Thymus (tissue), 11 donors: Measurements from ENCODE around the gene RAB35. TPM values are rescaled to one million over a fixed set of nuclear protein-coding genes. Genes with fewer than 3 reads are reported as not detected.

Experiments used
- DNase-seq, 9 donors: peaks; one replicate each; pipeline ENCODE4 v3.0.0-alpha.2; 2013; ENCODE audit warnings: low spot score in 9 of 9, low read depth in 6 of 9, missing footprints in 1 of 9
- H3K27ac ChIP-seq, 2 donors: one replicate each; pipeline ENCODE4 v1.5.1; 2013; ENCODE audit warnings: control low read depth in 1 of 2, low read depth in 1 of 2, low read length in 1 of 2, mild to moderate bottlenecking in 1 of 2, moderate library complexity in 1 of 2
- H3K27me3 ChIP-seq, 2 donors: one replicate each; pipeline ENCODE4 v1.5.1; 2013; ENCODE audit warnings: low read length in 1 of 2; ENCODE audit not compliant: control insufficient read depth in 2 of 2, insufficient read depth in 1 of 2
- H3K36me3 ChIP-seq, 2 donors: one replicate each; pipeline ENCODE4 v1.5.1; 2013; ENCODE audit warnings: low read length in 1 of 2, mild to moderate bottlenecking in 1 of 2, moderate library complexity in 1 of 2; ENCODE audit not compliant: control insufficient read depth in 2 of 2, insufficient read depth in 2 of 2
- H3K4me1 ChIP-seq, 2 donors: one replicate each; pipeline ENCODE4 v1.5.1; 2013; ENCODE audit warnings: low read length in 2 of 2; ENCODE audit not compliant: control insufficient read depth in 2 of 2, insufficient read depth in 2 of 2
- H3K4me3 ChIP-seq, 2 donors: one replicate each; pipeline ENCODE4 v1.5.1; 2013; ENCODE audit warnings: low read length in 2 of 2, control low read depth in 1 of 2, mild to moderate bottlenecking in 1 of 2
- H3K9me3 ChIP-seq, 2 donors: one replicate each; pipeline ENCODE4 v1.5.1; 2013; ENCODE audit warnings: low read length in 1 of 2, mild to moderate bottlenecking in 1 of 2; ENCODE audit not compliant: control insufficient read depth in 2 of 2, insufficient read depth in 1 of 2
- WGBS: extraction: QIAGEN DNeasy Blood & Tissue Kit; methylation state at CpG from one replicate; pipeline ENCODE4 v1.1.7; 2013; 5-methylcytosine and 5-hydroxymethylcytosine counted together
- polyA plus RNA-seq: library from polyadenylated mRNA; stranded (reverse); fragments of 200-250 nt; gene quantifications from one replicate; pipeline ENCODE4 v1.2.3, GENCODE V29; 2013
- total RNA-seq: library from RNA; stranded (reverse); fragments of 120-200 nt; gene quantifications from one replicate; pipeline ENCODE4 v1.2.4, GENCODE V29; 2013
- donor health status: healthy.

RAB35 gene
- total and polyA plus RNA-seq, 2 donors: 32.2 to 37.5 TPM

DNA sequence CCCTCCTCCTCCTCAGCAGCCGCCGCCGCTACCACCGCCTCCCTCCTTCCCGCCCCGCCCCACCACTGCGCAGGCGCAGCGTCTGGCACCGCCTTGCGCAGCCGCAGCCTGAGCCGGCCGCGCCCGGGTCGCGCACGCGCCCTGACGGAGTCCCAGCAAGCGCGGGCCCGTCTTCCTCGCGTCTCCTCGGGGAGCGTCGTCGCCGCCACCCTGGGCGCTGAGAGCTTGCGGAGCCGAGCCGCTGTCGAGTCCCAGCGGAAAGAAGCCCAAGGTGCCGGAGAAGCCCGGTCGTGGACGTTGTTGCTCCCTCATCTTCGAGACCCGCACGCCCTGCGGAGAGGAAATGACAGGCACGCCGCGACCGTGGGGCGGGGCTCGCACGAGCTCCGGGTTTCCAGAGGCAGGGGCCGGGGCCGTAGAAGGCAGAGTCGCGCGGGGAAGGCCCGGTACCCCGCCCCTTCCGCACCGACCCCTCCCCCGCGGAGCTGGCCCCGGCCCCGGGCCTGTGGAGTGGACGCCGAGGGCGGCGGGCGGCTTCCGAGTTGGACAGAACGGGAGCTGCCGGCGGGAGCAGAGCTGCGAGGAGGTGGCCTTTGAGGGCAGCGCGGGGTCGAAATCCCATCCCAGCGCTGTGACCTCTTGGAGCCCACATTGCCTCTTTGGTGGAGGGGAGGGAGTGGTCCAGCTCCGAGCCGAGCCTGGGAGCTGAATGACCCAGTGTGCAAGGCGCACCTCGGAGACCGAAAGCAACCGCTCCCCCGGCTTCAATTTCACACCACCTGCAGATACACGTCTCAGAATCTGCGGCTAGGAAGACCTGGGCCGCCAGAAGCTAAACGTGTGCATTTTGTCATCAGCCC is 469 bp upstream of the RAB35 start:
- Histone ChIP-seq H3K9me3 (no peaks in the 10 kb centered on the region), H3K4me1 (peaks cover 26 to 28% of the 10 kb centered on the region in 2 donors), H3K4me3 (peak overlapping the region; percentile 91 to 94), H3K27ac (peak overlapping the region; percentile 96 to 98), H3K27me3 (no peaks in the 10 kb centered on the region), H3K36me3 (peaks cover 0 to 13% of the 10 kb centered on the region in 2 donors)
- peak; percentile 76 to 97 (median 94) for DNase-seq
- under 1% methylated on average over 91 of the region's 91 CpGs for WGBS

DNA sequence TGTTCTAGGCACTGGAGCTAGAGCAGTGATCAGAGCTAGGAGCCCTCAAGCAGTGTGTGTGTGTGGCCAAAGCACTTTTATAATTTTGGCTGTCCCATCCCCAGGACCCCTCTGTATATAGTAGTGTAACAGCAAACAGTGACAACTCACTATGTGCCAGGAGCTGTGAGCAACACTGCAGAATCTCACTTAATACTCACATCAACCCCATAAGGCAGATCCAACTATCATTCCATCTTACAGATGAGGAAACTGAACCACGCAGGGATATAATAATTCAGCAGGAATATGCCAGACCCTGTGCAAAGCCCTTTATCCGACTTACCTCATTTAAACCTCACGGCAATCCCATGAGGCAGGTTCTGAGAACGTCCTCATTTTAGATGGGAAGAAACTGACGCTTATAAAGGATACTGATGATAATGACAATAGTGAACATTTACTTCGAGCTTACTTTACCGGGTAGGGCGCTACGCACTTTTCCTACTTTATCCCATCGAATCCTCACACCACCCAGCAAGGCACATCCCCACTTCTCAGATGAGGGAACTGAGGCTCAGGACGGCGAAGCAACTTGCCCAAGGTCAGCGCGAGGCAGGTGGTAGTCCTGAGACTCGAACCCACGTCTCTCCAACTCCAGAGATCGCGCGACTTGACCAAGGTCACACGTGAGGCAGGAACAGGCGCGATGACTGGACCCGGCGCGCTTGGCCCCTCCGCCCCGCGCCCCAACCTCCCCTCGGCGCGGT is 687 bp downstream of the RAB35 start:
- WGBS: 28% methylated on average over 31 of the region's 31 CpGs
- H3K27ac ChIP-seq: peak overlapping the region in 1 of 2 donors; percentile 60
- peaks cover 0 to 13% of the 10 kb centered on the region in 2 donors for H3K36me3 ChIP-seq
- no peak for DNase-seq
- no peaks in the 10 kb centered on the region for H3K9me3 ChIP-seq
- peaks cover 29 to 34% of the 10 kb centered on the region in 2 donors for H3K4me1 ChIP-seq
- H3K27me3 ChIP-seq: no peaks in the 10 kb centered on the region
- H3K4me3 ChIP-seq: peak overlapping the region; percentile 78 to 94

DNA sequence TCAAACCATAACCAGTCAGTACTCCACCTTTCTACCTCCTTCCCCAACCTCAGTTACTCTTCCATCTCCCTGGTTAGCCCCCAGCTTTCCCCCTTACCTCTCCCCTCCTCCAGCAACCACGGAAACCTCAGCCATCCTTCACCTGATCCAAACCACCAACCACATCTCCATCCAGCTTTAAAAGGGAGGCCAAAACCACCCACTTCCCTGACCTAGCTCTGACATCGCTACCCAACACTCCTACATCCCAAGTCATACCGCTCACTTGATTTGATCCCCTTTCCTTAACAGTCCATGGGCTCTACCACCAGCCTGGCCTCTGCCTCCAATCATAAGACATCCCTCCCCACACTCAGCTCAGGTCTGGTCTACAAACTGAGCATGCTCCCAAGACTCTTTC is 1.5 kb downstream of the RAB35 start:
- Histone ChIP-seq H3K36me3 (peaks cover 0 to 13% of the 10 kb centered on the region in 2 donors), H3K27me3 (no peaks in the 10 kb centered on the region), H3K27ac (no peak overlapping the region), H3K9me3 (no peaks in the 10 kb centered on the region), H3K4me3 (no peak overlapping the region), H3K4me1 (peaks cover 36 to 40% of the 10 kb centered on the region in 2 donors)
- WGBS: 20% methylated on average over 3 of the region's 3 CpGs
- DNase-seq: no peak

DNA sequence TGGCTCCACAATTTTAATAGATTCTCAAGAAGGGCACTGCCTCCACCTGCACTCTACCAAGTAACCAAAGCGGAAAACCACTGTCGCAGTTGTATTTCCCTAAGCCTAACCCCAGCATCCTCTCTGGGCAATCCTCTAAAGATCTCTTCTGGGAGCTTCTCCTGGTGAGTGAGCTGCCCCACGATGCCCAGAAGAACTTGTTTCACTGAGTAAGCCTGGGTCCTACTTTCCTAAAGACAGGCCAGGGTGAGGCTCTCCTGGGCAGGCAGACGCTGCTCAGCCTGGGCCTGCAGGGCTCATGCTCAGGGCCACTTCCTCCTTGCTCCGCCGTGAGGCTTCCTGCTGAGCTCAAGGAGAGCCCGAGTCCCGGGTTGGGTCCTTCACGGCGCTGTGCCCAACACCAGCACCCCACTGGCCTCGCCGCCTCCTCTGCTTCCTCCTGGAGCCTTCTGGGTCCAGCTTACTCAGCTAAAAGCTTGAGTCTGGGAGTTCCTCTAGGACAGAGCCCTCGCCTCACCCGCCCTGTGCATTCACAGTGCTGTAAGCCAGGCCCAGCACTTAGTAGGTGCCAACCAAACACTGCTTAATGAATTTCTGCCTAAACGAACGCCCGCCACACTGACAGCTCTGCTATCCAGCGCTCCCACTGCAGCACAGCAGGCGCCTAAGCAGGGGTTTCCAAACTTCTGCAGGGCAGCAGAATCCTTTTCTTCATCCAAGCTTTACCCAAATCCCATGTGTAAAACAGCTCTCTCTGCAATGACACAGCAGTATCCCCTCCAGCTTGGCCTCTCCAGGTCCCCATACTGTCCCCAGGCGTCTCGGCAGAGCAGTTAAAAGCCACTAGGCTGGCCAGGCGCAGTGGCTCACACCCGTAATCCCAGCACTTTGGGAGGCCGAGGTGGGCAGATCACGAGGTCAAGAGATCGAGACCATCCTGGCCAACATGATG is 5.7 kb downstream of the RAB35 start:
- peak overlapping the region; percentile 26 to 60 for H3K27ac ChIP-seq
- H3K36me3 ChIP-seq: peaks cover 14 to 24% of the 10 kb centered on the region in 2 donors
- no peaks in the 10 kb centered on the region for H3K27me3 ChIP-seq
- H3K9me3 ChIP-seq: no peaks in the 10 kb centered on the region
- no peak overlapping the region for H3K4me3 ChIP-seq
- peaks cover 22 to 37% of the 10 kb centered on the region in 2 donors for H3K4me1 ChIP-seq
- DNase-seq: peak in 5 of 9 donors; percentile 21 to 61 (median 25)
- WGBS: 35% methylated on average over 26 of the region's 26 CpGs

DNA sequence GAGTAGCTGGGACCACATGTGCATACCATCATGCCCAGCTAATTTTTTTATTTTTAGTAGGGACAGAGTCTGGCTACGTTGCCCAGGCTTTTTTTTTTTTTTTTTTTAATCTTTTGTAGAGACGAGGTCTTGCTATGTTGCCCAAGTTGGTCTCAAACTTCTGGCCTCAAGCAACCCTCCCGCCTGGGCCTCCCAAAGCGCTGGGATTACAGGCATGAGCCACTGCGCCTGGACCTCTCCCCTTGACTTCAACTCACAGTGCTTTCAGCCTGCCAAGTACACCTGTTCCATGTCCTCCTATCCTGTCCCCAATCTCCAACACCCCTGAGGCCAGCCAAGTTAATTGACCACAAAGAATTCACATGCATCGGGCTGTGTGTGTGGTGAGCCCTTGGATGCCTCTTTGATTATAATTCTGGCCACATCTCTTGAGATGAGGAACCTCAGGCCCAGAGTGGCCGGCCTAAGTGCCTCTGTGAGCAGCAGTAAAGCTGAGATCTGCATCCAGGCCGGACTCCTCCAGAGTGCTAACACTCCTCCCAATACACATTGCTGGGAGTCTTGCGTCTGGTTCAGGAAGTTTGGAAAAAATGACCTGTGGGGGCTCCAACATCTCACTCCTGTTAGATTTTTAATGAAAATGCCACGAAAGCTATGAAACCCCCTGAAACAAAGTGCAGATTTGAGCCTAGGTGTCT is 6.8 kb downstream of the RAB35 start:
- H3K4me1 ChIP-seq: peaks cover 12 to 26% of the 10 kb centered on the region in 2 donors
- H3K27ac ChIP-seq: no peak overlapping the region
- WGBS: 95% methylated on average over 10 of the region's 10 CpGs
- no peaks in the 10 kb centered on the region for H3K9me3 ChIP-seq
- no peak for DNase-seq
- H3K36me3 ChIP-seq: peaks cover 14 to 29% of the 10 kb centered on the region in 2 donors
- no peaks in the 10 kb centered on the region for H3K27me3 ChIP-seq
- no peak overlapping the region for H3K4me3 ChIP-seq

DNA sequence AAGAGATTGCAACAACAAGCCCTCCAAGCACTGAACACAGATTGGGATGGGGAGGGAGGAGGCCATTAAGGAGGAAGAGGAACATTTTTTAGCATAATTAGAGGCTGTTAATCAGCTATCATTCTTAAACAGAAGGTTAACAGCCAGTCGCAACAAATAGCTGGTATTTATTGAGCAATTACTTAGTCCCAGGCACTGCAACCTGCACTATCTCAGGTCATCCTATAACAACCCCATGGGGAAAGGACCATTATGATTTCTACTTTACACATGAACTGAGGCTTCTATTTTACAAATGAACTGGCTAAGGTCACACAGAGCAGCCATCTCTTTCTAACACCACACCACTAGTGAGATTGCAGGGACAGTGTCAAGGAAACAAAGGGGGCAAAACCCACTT is 10.4 kb downstream of the RAB35 start:
- Histone ChIP-seq H3K27me3 (no peaks in the 10 kb centered on the region), H3K4me3 (no peak overlapping the region), H3K36me3 (peaks cover 47 to 49% of the 10 kb centered on the region in 2 donors), H3K4me1 (peaks cover 12 to 17% of the 10 kb centered on the region in 2 donors), H3K9me3 (no peaks in the 10 kb centered on the region), H3K27ac (no peak overlapping the region)
- 98% methylated on average over 1 of the region's 1 CpG for WGBS
- no peak for DNase-seq

DNA sequence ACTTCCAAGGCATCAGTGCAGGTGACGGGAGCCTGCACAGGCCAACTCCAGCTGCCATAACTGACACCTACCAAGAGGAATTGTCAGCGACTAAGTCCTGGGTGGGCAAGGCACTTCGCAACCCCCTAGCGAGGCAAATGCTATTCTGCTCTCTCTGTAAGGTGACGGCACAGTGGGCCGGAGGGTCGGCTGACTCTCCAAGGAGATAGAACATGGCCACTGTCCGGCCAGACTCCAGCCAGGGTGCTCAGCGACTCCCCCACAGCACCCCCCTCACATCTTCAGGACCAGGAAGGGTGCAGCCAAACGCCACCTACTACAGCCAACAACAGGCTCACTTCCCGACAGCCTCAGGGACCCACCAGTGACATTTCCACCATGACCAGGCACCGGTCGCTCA is 13.2 kb downstream of the RAB35 start:
- peaks cover 0 to 5% of the 10 kb centered on the region in 2 donors for H3K4me1 ChIP-seq
- H3K9me3 ChIP-seq: no peaks in the 10 kb centered on the region
- H3K36me3 ChIP-seq: peaks cover 74 to 76% of the 10 kb centered on the region in 2 donors
- no peak overlapping the region for H3K4me3 ChIP-seq
- H3K27me3 ChIP-seq: no peaks in the 10 kb centered on the region
- 96% methylated on average over 13 of the region's 13 CpGs for WGBS
- no peak for DNase-seq
- no peak overlapping the region for H3K27ac ChIP-seq

DNA sequence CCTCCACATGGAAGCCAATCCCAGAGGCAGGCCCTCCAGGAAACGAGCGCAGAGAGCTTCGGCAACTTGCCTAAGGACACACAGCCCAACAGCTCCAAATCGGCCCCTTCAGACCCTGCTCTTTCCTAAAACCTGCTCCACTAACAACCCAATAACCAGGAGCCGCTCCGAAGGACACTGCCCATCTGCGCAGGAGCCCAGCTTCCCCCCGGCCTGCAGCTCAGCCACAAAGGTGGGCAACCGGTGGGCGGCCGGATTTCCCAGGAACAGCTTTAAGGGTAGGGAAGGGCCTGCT is 13.6 kb downstream of the RAB35 start:
- H3K27me3 ChIP-seq: no peaks in the 10 kb centered on the region
- H3K27ac ChIP-seq: no peak overlapping the region
- DNase-seq: no peak
- no peak overlapping the region for H3K4me3 ChIP-seq
- H3K36me3 ChIP-seq: peaks cover 74 to 78% of the 10 kb centered on the region in 2 donors
- WGBS: 92% methylated on average over 11 of the region's 11 CpGs
- no peaks in the 10 kb centered on the region for H3K9me3 ChIP-seq
- H3K4me1 ChIP-seq: peaks cover 0 to 5% of the 10 kb centered on the region in 2 donors
